ENCODE measurements around the gene MTMR1. TPM values are rescaled to one million over a fixed set of nuclear protein-coding genes. Genes with fewer than 3 reads are reported as not detected.

Gene MTMR1
- total RNA-seq, 1 donor from 2014 or later, result 152 TPM

- H3K27ac ChIP-seq, result no peak overlapping the region
- H3K4me1 ChIP-seq, result no peaks in the 10 kb centered on the region
- H3K4me3 ChIP-seq, result no peak overlapping the region
- TF ChIP-seq CTCF (IDR thresholded peaks at IDR 0.05), result no peak
- no peak for DNase-seq (ENCODE audit: low spot score in 2 of 2)
- peaks cover 0 to 7% of the 10 kb centered on the region in 2 donors for H3K36me3 ChIP-seq
- intact Hi-C loops (cut with DNase I), result no loop called here
- H3K27me3 ChIP-seq, result no peaks in the 10 kb centered on the region
- H3K9me3 ChIP-seq, result no peaks in the 10 kb centered on the region
Measured at GRCh38 chrX:150768580-150769190, 75.5 kb downstream of the MTMR1 start.

- TF ChIP-seq CTCF (IDR thresholded peaks at IDR 0.05), result no peak
- Histone ChIP-seq H3K36me3 (peaks cover 0 to 7% of the 10 kb centered on the region in 2 donors), H3K4me3 (no peak overlapping the region), H3K27me3 (no peaks in the 10 kb centered on the region), H3K4me1 (no peaks in the 10 kb centered on the region), H3K27ac (no peak overlapping the region), H3K9me3 (no peaks in the 10 kb centered on the region)
- intact Hi-C loops (cut with DNase I), result no loop called here
- no peak for DNase-seq (ENCODE audit: low spot score in 2 of 2)
Measured at GRCh38 chrX:150769408-150769807, 76.2 kb downstream of the MTMR1 start.

- H3K9me3 ChIP-seq, result no peaks in the 10 kb centered on the region
- H3K4me1 ChIP-seq, result no peaks in the 10 kb centered on the region
- H3K27ac ChIP-seq, result no peak overlapping the region
- no peak for DNase-seq (ENCODE audit: low spot score in 2 of 2)
- intact Hi-C loops (cut with DNase I), result no loop called here
- H3K36me3 ChIP-seq, result peaks cover 0 to 7% of the 10 kb centered on the region in 2 donors
- H3K27me3 ChIP-seq, result no peaks in the 10 kb centered on the region
- H3K4me3 ChIP-seq, result no peak overlapping the region
- TF ChIP-seq CTCF (IDR thresholded peaks at IDR 0.05), result no peak
Measured at GRCh38 chrX:150770623-150771022, 77.4 kb downstream of the MTMR1 start.

GRCh38 chrX:150771116-150771515 lies 77.9 kb downstream of the MTMR1 start:
- Histone ChIP-seq H3K27me3 (no peaks in the 10 kb centered on the region), H3K4me1 (no peaks in the 10 kb centered on the region), H3K4me3 (no peak overlapping the region), H3K9me3 (no peaks in the 10 kb centered on the region), H3K27ac (no peak overlapping the region), H3K36me3 (peaks cover 0 to 7% of the 10 kb centered on the region in 2 donors)
- intact Hi-C loops (cut with DNase I), result no loop called here
- no peak for DNase-seq (ENCODE audit: low spot score in 2 of 2)
- no peak for TF ChIP-seq CTCF (IDR thresholded peaks at IDR 0.05)

- Histone ChIP-seq H3K36me3 (peaks cover 0 to 9% of the 10 kb centered on the region in 2 donors), H3K4me3 (no peak overlapping the region), H3K4me1 (no peaks in the 10 kb centered on the region), H3K27ac (no peak overlapping the region), H3K9me3 (no peaks in the 10 kb centered on the region), H3K27me3 (no peaks in the 10 kb centered on the region)
- TF ChIP-seq CTCF (IDR thresholded peaks at IDR 0.05), result peak; percentile 71 to 80 (median 77)
- intact Hi-C loops (cut with DNase I), result loop anchor here (1.0 to 2.0 kb wide), 2 partner anchors 210 to 310 kb away; partner anchors contain the start of gene HMGB3
- DNase-seq (ENCODE audit: low spot score in 2 of 2), result peak in 1 of 2 donors; percentile 81
Measured at GRCh38 chrX:150772150-150772970, 79.2 kb downstream of the MTMR1 start.
